Hematopoietic multipotent progenitor cell (in vitro differentiated cells): ENCODE data around the gene KRT77. TPM values are rescaled to one million over a fixed set of nuclear protein-coding genes. Genes with fewer than 3 reads are reported as not detected.

ENCODE experiments used
- total RNA-seq: library from RNA; depleted of rRNA; stranded (reverse); fragments of >200 nt; gene quantifications from one replicate; pipeline ENCODE4 v1.2.3, GENCODE V29; 2012

The KRT77 gene
- total RNA-seq, 1 donor: not detected

Other genes with a start within 250 kb of the KRT77 start
- not detected for gene KRT6C, start 229.7 kb downstream of the KRT77 start, total RNA-seq
- gene KRT6A, start 210.3 kb downstream of the KRT77 start, total RNA-seq: not detected
- not detected for gene KRT5, start 183.1 kb downstream of the KRT77 start, total RNA-seq
- gene KRT71, start 150.4 kb downstream of the KRT77 start, total RNA-seq: not detected
- gene KRT74, start 129.7 kb downstream of the KRT77 start, total RNA-seq: not detected
- gene KRT72, start 102.1 kb downstream of the KRT77 start, total RNA-seq: under 0.01 TPM
- 0.27 TPM for gene KRT73, start 85.0 kb downstream of the KRT77 start, total RNA-seq
- not detected for gene KRT2, start 51.3 kb downstream of the KRT77 start, total RNA-seq
- 1.1 TPM for gene KRT1, start 23.1 kb downstream of the KRT77 start, total RNA-seq
- not detected for gene KRT76, start 73.8 kb upstream of the KRT77 start, total RNA-seq
- not detected for gene KRT3, start 92.6 kb upstream of the KRT77 start, total RNA-seq
- not detected for gene KRT4, start 110.6 kb upstream of the KRT77 start, total RNA-seq
- under 0.01 TPM for gene KRT79, start 130.8 kb upstream of the KRT77 start, total RNA-seq
- gene KRT78, start 145.5 kb upstream of the KRT77 start, total RNA-seq: not detected
- gene KRT8, start 201.6 kb upstream of the KRT77 start, total RNA-seq: 7.3 TPM
- gene KRT18, start 245.6 kb upstream of the KRT77 start, total RNA-seq: 67.1 TPM